H9 (cell line): ENCODE data around the gene KRTAP1-4. TPM values are rescaled to one million over a fixed set of nuclear protein-coding genes. Genes with fewer than 3 reads are reported as not detected.
"Not testable (repeated sequence)": the region's sequence is repeated elsewhere in the genome, so short reads cannot be mapped to it uniquely, and the experiment has no call there.

Source experiments
- DNase-seq: peaks from one replicate; pipeline ENCODE4 v3.0.0-alpha.2; 2017
- H2AFZ ChIP-seq: one replicate; pipeline ENCODE4 v1.6.1; 2013; ENCODE audit warnings: mild to moderate bottlenecking, low read length, control low read depth, moderate library complexity
- H2AK5ac ChIP-seq: 2 replicates; pipeline ENCODE4 v1.6.1; 2013; ENCODE audit warnings: low read length, control low read depth, mixed read lengths; ENCODE audit not compliant: insufficient read length
- H2BK120ac ChIP-seq: one replicate; pipeline ENCODE4 v1.6.1; 2013; ENCODE audit warnings: low read depth, mild to moderate bottlenecking, low read length, control low read depth, inconsistent platforms; ENCODE audit not compliant: poor library complexity, severe bottlenecking
- H2BK12ac ChIP-seq: 2 replicates; pipeline ENCODE4 v1.6.1; 2013; ENCODE audit warnings: low read length, control low read depth, mixed read lengths, low read depth; ENCODE audit not compliant: insufficient read length
- H2BK15ac ChIP-seq: 2 replicates; pipeline ENCODE4 v1.6.1; 2013; ENCODE audit warnings: low read depth, low read length, control low read depth
- H2BK20ac ChIP-seq: one replicate; pipeline ENCODE4 v1.6.1; 2013; ENCODE audit warnings: low read depth, mild to moderate bottlenecking, low read length, control low read depth, inconsistent platforms; ENCODE audit not compliant: poor library complexity, severe bottlenecking
- H2BK5ac ChIP-seq: 2 replicates; pipeline ENCODE4 v1.6.1; 2013; ENCODE audit warnings: low read length, control low read depth, mixed read lengths; ENCODE audit not compliant: insufficient read length
- H3K14ac ChIP-seq: 2 replicates; pipeline ENCODE4 v1.6.1; 2013; ENCODE audit warnings: low read length, control low read depth; ENCODE audit not compliant: insufficient read depth
- H3K18ac ChIP-seq: 2 replicates; pipeline ENCODE4 v1.6.1; 2013; ENCODE audit warnings: low read depth, mild to moderate bottlenecking, mixed read lengths, low read length, control low read depth; ENCODE audit not compliant: insufficient read length
- H3K23ac ChIP-seq: 2 replicates; pipeline ENCODE4 v1.6.1; 2013; ENCODE audit warnings: low read length, control low read depth, mixed read lengths, low read depth; ENCODE audit not compliant: insufficient read length
- H3K23me2 ChIP-seq: 2 replicates; pipeline ENCODE4 v1.6.1; 2013; ENCODE audit warnings: low read depth, mild to moderate bottlenecking, mixed read lengths, low read length, control low read depth; ENCODE audit not compliant: insufficient read length, poor library complexity, severe bottlenecking
- H3K27ac ChIP-seq: 2 replicates; pipeline ENCODE4 v1.5.1; 2013; ENCODE audit warnings: low read length, control low read depth, mixed read lengths, low read depth; ENCODE audit not compliant: insufficient read length
- H3K27me3 ChIP-seq: 2 replicates; pipeline ENCODE4 v1.6.1; 2013; ENCODE audit warnings: low read length, control low read depth, inconsistent platforms; ENCODE audit not compliant: insufficient read depth
- H3K4ac ChIP-seq: 2 replicates; pipeline ENCODE4 v1.6.1; 2013; ENCODE audit warnings: low read depth, mild to moderate bottlenecking, control low read depth, inconsistent platforms, low read length, moderate library complexity
- H3K4me1 ChIP-seq: 2 replicates; pipeline ENCODE4 v1.6.1; 2013; ENCODE audit warnings: low read length, control low read depth, inconsistent platforms; ENCODE audit not compliant: insufficient read depth
- H3K4me2 ChIP-seq: 2 replicates; pipeline ENCODE4 v1.6.1; 2013; ENCODE audit warnings: low read length, control low read depth, mixed read lengths; ENCODE audit not compliant: insufficient read length, insufficient read depth
- H3K56ac ChIP-seq: 2 replicates; pipeline ENCODE4 v1.6.1; 2013; ENCODE audit warnings: low read depth, mild to moderate bottlenecking, mixed read lengths, low read length, control low read depth; ENCODE audit not compliant: insufficient read length
- H3K79me1 ChIP-seq: 2 replicates; pipeline ENCODE4 v1.6.1; 2013; ENCODE audit warnings: low read depth, mild to moderate bottlenecking, moderate library complexity, low read length, control low read depth, inconsistent platforms; ENCODE audit not compliant: insufficient read depth, poor library complexity, severe bottlenecking
- H3K79me2 ChIP-seq: 2 replicates; pipeline ENCODE4 v1.6.1; 2013; ENCODE audit warnings: low read length, control low read depth, inconsistent platforms; ENCODE audit not compliant: insufficient read depth
- H3K9ac ChIP-seq: 2 replicates; pipeline ENCODE4 v1.6.1; 2013; ENCODE audit warnings: low read length, control low read depth, mixed read lengths; ENCODE audit not compliant: insufficient read length; ENCODE audit errors: extremely low read depth
- H3K9me3 ChIP-seq: one replicate; pipeline ENCODE4 v1.6.1; 2013; ENCODE audit warnings: low read depth, low read length, inconsistent platforms; ENCODE audit not compliant: control insufficient read depth
- H3T11ph ChIP-seq: one replicate; pipeline ENCODE4 v1.6.1; 2013; ENCODE audit warnings: mild to moderate bottlenecking, low read length, control low read depth, inconsistent platforms
- H4K20me1 ChIP-seq: one replicate; pipeline ENCODE4 v1.6.1; 2013; ENCODE audit not compliant: control insufficient read depth, insufficient read length, insufficient read depth
- H4K5ac ChIP-seq: 2 replicates; pipeline ENCODE4 v1.6.1; 2013; ENCODE audit warnings: low read depth, mild to moderate bottlenecking, mixed read lengths, low read length, control low read depth; ENCODE audit not compliant: insufficient read length
- H4K8ac ChIP-seq: replicated peaks from 2 replicates; pipeline ENCODE4 v1.6.1; 2013; ENCODE audit warnings: low read length, control low read depth, mixed read lengths, low read depth; ENCODE audit not compliant: insufficient read length
- H4K91ac ChIP-seq: 2 replicates; pipeline ENCODE4 v1.6.1; 2013; ENCODE audit warnings: low read depth, mild to moderate bottlenecking, moderate library complexity, mixed read lengths, low read length, control low read depth; ENCODE audit not compliant: insufficient read length
- H3K27ac Mint-ChIP-seq, 3 experiments: 2 replicates in 2 of 3; 3 replicates in 1 of 3; pipeline ENCODE4 v1.8.0; 2020 to 2021; ENCODE audit warnings: mixed read lengths in 3 of 3, mild to moderate bottlenecking in 1 of 3, moderate library complexity in 1 of 3
- H3K27me3 Mint-ChIP-seq: 2 replicates; pipeline ENCODE4 v1.8.0; 2021; ENCODE audit warnings: low read depth, mild to moderate bottlenecking, moderate library complexity, mixed read lengths
- H3K36me3 Mint-ChIP-seq, 3 experiments: 2 replicates in 2 of 3; 3 replicates in 1 of 3; pipeline ENCODE4 v1.8.0; 2020 to 2021; ENCODE audit warnings: low read depth in 3 of 3, mixed read lengths in 3 of 3; ENCODE audit not compliant: insufficient read depth in 1 of 3
- H3K4me1 Mint-ChIP-seq, 2 experiments: 2 replicates each; pipeline ENCODE4 v1.8.0; 2020; ENCODE audit warnings: mixed read lengths in 2 of 2
- H3K4me3 Mint-ChIP-seq, 2 experiments: 2 replicates in 1 of 2; 3 replicates in 1 of 2; pipeline ENCODE4 v1.8.0; 2020 to 2021; ENCODE audit warnings: mild to moderate bottlenecking in 2 of 2, mixed read lengths in 2 of 2, moderate library complexity in 1 of 2
- H3K9me3 Mint-ChIP-seq, 2 experiments: 2 replicates in 1 of 2; 3 replicates in 1 of 2; pipeline ENCODE4 v1.8.0; 2020; ENCODE audit warnings: mild to moderate bottlenecking in 2 of 2, mixed read lengths in 2 of 2, moderate library complexity in 1 of 2
- WGBS: extraction: QIAGEN DNeasy Blood & Tissue Kit; methylation state at CpG from one replicate; pipeline ENCODE4 v1.1.7; 2013; ENCODE audit warnings: missing lambda C conversion rate, low lambda C conversion rate, mixed read lengths; ENCODE audit not compliant: insufficient read length; ENCODE audit errors: extremely low coverage; 5-methylcytosine and 5-hydroxymethylcytosine counted together
- total RNA-seq: library from RNA; stranded (reverse); gene quantifications from 2 replicates; pipeline ENCODE4 v1.2.1, GENCODE V29; 2021
- TF ChIP-seq, protein P1 (sequence below): fragments of 200-600 bp; sonication (generic); conservative IDR thresholded peaks from 3 replicates; pipeline ENCODE4 v1.8.0; 2021; ENCODE audit warnings: antibody characterized with exemption, mild to moderate bottlenecking

The KRTAP1-4 gene
- total RNA-seq, 1 experiment from 2014 or later = not detected

DNA sequence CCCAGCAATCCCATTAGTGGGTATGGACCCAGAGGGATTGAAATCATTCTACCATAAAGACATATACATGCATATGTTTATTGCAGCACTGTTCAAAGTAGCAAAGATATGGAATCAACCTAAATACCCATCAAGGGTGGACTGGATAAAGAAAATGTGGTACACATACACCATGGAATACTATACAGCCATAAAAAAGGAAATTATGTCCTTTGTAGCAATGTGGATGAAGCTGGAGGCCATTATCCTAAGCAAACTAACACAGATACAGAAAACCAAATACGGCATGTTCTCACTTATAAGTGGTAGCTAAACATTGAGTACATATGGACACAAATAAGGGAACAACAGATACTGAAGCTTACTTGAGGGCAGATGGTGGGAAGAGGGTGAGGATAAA is 27.6 kb upstream of the KRTAP1-4 start:
- WGBS = no CpG with 5 or more reads among the region's 1 CpG
- Histone ChIP-seq H3K79me1 (no peaks in the 10 kb centered on the region), H2BK5ac (no peak overlapping the region), H3K56ac (no peak overlapping the region), H3K9me3 (no peaks in the 10 kb centered on the region), H2AFZ (no peak overlapping the region), H4K20me1 (no peaks in the 10 kb centered on the region), H2BK120ac (no peak overlapping the region), H3K4me1 (no peaks in the 10 kb centered on the region), H2BK15ac (no peak overlapping the region), H4K8ac (no peak overlapping the region), H2BK20ac (no peak overlapping the region), H3K27me3 (no peaks in the 10 kb centered on the region), H4K5ac (no peak overlapping the region), H3K4ac (no peak overlapping the region), H3K79me2 (no peaks in the 10 kb centered on the region), H3K27ac (no peak overlapping the region), H2AK5ac (no peak overlapping the region), H3K18ac (no peak overlapping the region), H3K23me2 (no peaks in the 10 kb centered on the region), H3T11ph (no peak overlapping the region), H4K91ac (no peak overlapping the region), H2BK12ac (no peak overlapping the region), H3K9ac (no peak overlapping the region), H3K4me2 (no peak overlapping the region), H3K23ac (no peak overlapping the region), H3K14ac (no peak overlapping the region)
- Mint-ChIP-seq H3K27ac (no peak overlapping the region), H3K27me3 (no peaks in the 10 kb centered on the region), H3K36me3 (no peaks in the 10 kb centered on the region; a peak in 1 of 7 replicates), H3K9me3 (peaks cover 0 to 6% of the 10 kb centered on the region in 2 experiments; a peak in 2 of 5 replicates), H3K4me3 (no peak overlapping the region), H3K4me1 (peaks cover 4 to 7% of the 10 kb centered on the region in 2 experiments)
- TF ChIP-seq, protein P1, sequence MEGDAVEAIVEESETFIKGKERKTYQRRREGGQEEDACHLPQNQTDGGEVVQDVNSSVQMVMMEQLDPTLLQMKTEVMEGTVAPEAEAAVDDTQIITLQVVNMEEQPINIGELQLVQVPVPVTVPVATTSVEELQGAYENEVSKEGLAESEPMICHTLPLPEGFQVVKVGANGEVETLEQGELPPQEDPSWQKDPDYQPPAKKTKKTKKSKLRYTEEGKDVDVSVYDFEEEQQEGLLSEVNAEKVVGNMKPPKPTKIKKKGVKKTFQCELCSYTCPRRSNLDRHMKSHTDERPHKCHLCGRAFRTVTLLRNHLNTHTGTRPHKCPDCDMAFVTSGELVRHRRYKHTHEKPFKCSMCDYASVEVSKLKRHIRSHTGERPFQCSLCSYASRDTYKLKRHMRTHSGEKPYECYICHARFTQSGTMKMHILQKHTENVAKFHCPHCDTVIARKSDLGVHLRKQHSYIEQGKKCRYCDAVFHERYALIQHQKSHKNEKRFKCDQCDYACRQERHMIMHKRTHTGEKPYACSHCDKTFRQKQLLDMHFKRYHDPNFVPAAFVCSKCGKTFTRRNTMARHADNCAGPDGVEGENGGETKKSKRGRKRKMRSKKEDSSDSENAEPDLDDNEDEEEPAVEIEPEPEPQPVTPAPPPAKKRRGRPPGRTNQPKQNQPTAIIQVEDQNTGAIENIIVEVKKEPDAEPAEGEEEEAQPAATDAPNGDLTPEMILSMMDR = no peak
- DNase-seq = no peak

DNA sequence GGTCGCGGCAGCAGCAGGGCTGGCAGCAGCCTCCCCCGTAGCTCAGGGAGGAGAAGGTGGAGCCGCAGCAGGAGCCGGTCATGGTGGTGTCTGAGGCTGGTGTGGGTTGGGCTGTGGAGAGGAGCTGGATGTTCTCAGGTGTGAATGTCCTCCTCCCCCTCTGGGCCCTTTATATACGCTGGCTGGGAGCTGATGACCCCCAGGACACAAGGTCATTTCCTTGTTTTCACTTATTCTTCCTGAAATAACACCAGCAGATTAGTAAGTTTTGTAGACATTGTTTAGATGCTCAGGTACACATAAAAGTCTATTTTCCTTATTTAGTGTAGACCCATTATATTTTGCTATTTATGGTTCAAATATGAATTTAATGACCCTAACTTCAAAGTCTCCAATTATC is 25.1 kb upstream of the KRTAP1-4 start, which contains the start of gene KRTAP2-2:
Gene KRTAP2-2, minus strand, starts transcription at position 101 of the 400 bp plus-strand sequence. Its CDS starts 19 bp downstream, at position 82.
- not testable (repeated sequence) for H3K4me1 ChIP-seq, H3K18ac ChIP-seq, H3K23me2 ChIP-seq, H4K5ac ChIP-seq, H3K14ac ChIP-seq, H2BK12ac ChIP-seq, H2AK5ac ChIP-seq, H4K91ac ChIP-seq, H3K4me2 ChIP-seq, H2BK15ac ChIP-seq, H3K4ac ChIP-seq, H3K79me2 ChIP-seq, H3K27ac ChIP-seq, H2BK120ac ChIP-seq, H3T11ph ChIP-seq, H3K27me3 ChIP-seq, H3K36me3 Mint-ChIP-seq, H4K8ac ChIP-seq, H2BK20ac ChIP-seq, H2BK5ac ChIP-seq, DNase-seq, H3K9ac ChIP-seq, H3K9me3 ChIP-seq, H3K27ac Mint-ChIP-seq, H3K27me3 Mint-ChIP-seq, H3K9me3 Mint-ChIP-seq, H4K20me1 ChIP-seq, H3K4me3 Mint-ChIP-seq, H3K56ac ChIP-seq, H3K79me1 ChIP-seq, H2AFZ ChIP-seq, H3K23ac ChIP-seq
- H3K4me1 Mint-ChIP-seq = peaks cover 8 to 11% of the 10 kb centered on the region in 2 experiments
- WGBS = no CpG with 5 or more reads among the region's 6 CpGs
